Measurements from ENCODE around the gene SLC25A30.
"Not testable (repeated sequence)": the region's sequence is repeated elsewhere in the genome, so short reads cannot be mapped to it uniquely, and the experiment has no call there.

Gene SLC25A30

GRCh38 chr13:45393941-45394570, 24.1 kb downstream of the SLC25A30 start:
- peak; percentile 33 for FAIRE-seq
- peak; percentile 12 for DNase-seq (ENCODE audit: extremely low spot score, insufficient read length, low read depth)

GRCh38 chr13:45392811-45393210, 25.4 kb downstream of the SLC25A30 start:
- DNase-seq (ENCODE audit: extremely low spot score, insufficient read length, low read depth) (no peak), FAIRE-seq (no peak)

GRCh38 chr13:45391926-45392325, 26.2 kb downstream of the SLC25A30 start:
- DNase-seq (ENCODE audit: extremely low spot score, insufficient read length, low read depth) (no peak), FAIRE-seq (no peak)

GRCh38 chr13:45391128-45391527, 27.0 kb downstream of the SLC25A30 start:
- DNase-seq (ENCODE audit: extremely low spot score, insufficient read length, low read depth); FAIRE-seq: not testable (repeated sequence)

- FAIRE-seq: not testable (repeated sequence)
These were observed 27.8 kb downstream of the SLC25A30 start for GRCh38 chr13:45390348-45390747.

GRCh38 chr13:45388664-45389063, 29.5 kb downstream of the SLC25A30 start:
- FAIRE-seq (no peak), DNase-seq (ENCODE audit: extremely low spot score, insufficient read length, low read depth) (no peak)

More at GRCh38 chr13:45390348-45390747, 27.8 kb downstream of the SLC25A30 start:
- DNase-seq (ENCODE audit: extremely low spot score, insufficient read length, low read depth): not testable (repeated sequence)

GRCh38 chr13:45386892-45387575, 31.1 kb downstream of the SLC25A30 start:
- not testable (repeated sequence) for FAIRE-seq; DNase-seq (ENCODE audit: extremely low spot score, insufficient read length, low read depth)

- no peak for DNase-seq (ENCODE audit: extremely low spot score, insufficient read length, low read depth)
- no peak for FAIRE-seq
These were observed 32.1 kb downstream of the SLC25A30 start for GRCh38 chr13:45385907-45386553.

- DNase-seq (ENCODE audit: extremely low spot score, insufficient read length, low read depth) (no peak), FAIRE-seq (no peak)
These were observed 32.9 kb downstream of the SLC25A30 start for GRCh38 chr13:45385320-45385719.

- DNase-seq (ENCODE audit: extremely low spot score, insufficient read length, low read depth): no peak
- no peak for FAIRE-seq
These were observed 33.5 kb downstream of the SLC25A30 start for GRCh38 chr13:45384474-45385174.

- not testable (repeated sequence) for FAIRE-seq; DNase-seq (ENCODE audit: extremely low spot score, insufficient read length, low read depth)
These were observed 35.4 kb downstream of the SLC25A30 start for GRCh38 chr13:45382739-45383138.

- no peak for DNase-seq (ENCODE audit: extremely low spot score, insufficient read length, low read depth)
- no peak for FAIRE-seq
These were observed 37.0 kb downstream of the SLC25A30 start for GRCh38 chr13:45381196-45381595.

- not testable (repeated sequence) for DNase-seq (ENCODE audit: extremely low spot score, insufficient read length, low read depth); FAIRE-seq
These were observed 37.5 kb downstream of the SLC25A30 start for GRCh38 chr13:45380708-45381107.

GRCh38 chr13:45379516-45379915, 38.7 kb downstream of the SLC25A30 start:
- DNase-seq (ENCODE audit: extremely low spot score, insufficient read length, low read depth); FAIRE-seq: not testable (repeated sequence)

- DNase-seq (ENCODE audit: extremely low spot score, insufficient read length, low read depth); FAIRE-seq: not testable (repeated sequence)
These were observed 39.4 kb downstream of the SLC25A30 start for GRCh38 chr13:45378786-45379185.

GRCh38 chr13:45377314-45377713, 40.9 kb downstream of the SLC25A30 start:
- FAIRE-seq; DNase-seq (ENCODE audit: extremely low spot score, insufficient read length, low read depth): not testable (repeated sequence)

- DNase-seq (ENCODE audit: extremely low spot score, insufficient read length, low read depth); FAIRE-seq: not testable (repeated sequence)
These were observed 41.5 kb downstream of the SLC25A30 start for GRCh38 chr13:45376651-45377050.

- DNase-seq (ENCODE audit: extremely low spot score, insufficient read length, low read depth): no peak
- FAIRE-seq: no peak
These were observed 43.3 kb downstream of the SLC25A30 start for GRCh38 chr13:45374917-45375316.

- DNase-seq (ENCODE audit: extremely low spot score, insufficient read length, low read depth) (no peak), FAIRE-seq (no peak)
These were observed 45.0 kb downstream of the SLC25A30 start for GRCh38 chr13:45373162-45373547.
